Nephron (organoid): Measurements from ENCODE around the gene COQ10A.

Experiments
- H3K27ac Mint-ChIP-seq, 3 experiments: 2 replicates each; pipeline ENCODE4 v1.8.0; 2020; ENCODE audit warnings: mixed read lengths in 3 of 3, mild to moderate bottlenecking in 2 of 3, moderate library complexity in 1 of 3
- H3K27me3 Mint-ChIP-seq: 2 replicates; pipeline ENCODE4 v1.8.0; 2021; ENCODE audit warnings: low read depth, mild to moderate bottlenecking, moderate library complexity, mixed read lengths
- H3K36me3 Mint-ChIP-seq: 2 replicates; pipeline ENCODE4 v1.8.0; 2020; ENCODE audit warnings: low read depth, mixed read lengths
- H3K4me1 Mint-ChIP-seq: 2 replicates; pipeline ENCODE4 v1.8.0; 2020; ENCODE audit warnings: mixed read lengths
- H3K4me3 Mint-ChIP-seq, 3 experiments: 2 replicates each; pipeline ENCODE4 v1.8.0; 2020; ENCODE audit warnings: mild to moderate bottlenecking in 3 of 3, mixed read lengths in 3 of 3, moderate library complexity in 2 of 3
- H3K9me3 Mint-ChIP-seq: 2 replicates; pipeline ENCODE4 v1.8.0; 2020; ENCODE audit warnings: mixed read lengths
- TF ChIP-seq, protein P1 (sequence below), 3 experiments: fragments of 200-600 bp; sonication (generic); IDR thresholded peaks; one replicate each; pipeline ENCODE4 v1.5.0; 2021; ENCODE audit warnings: antibody characterized with exemption in 3 of 3; ENCODE audit not compliant: unreplicated experiment in 3 of 3

Gene COQ10A

GRCh38 chr12:56257071-56257470 is 9.7 kb upstream of the COQ10A start:
- H3K36me3 Mint-ChIP-seq, result peaks cover 36% of the 10 kb centered on the region
- peaks cover 2% of the 10 kb centered on the region for H3K9me3 Mint-ChIP-seq
- peak overlapping the region; percentile 81 to 94 (median 91) for H3K27ac Mint-ChIP-seq
- peaks cover 39% of the 10 kb centered on the region for H3K4me1 Mint-ChIP-seq
- TF ChIP-seq, protein P1, sequence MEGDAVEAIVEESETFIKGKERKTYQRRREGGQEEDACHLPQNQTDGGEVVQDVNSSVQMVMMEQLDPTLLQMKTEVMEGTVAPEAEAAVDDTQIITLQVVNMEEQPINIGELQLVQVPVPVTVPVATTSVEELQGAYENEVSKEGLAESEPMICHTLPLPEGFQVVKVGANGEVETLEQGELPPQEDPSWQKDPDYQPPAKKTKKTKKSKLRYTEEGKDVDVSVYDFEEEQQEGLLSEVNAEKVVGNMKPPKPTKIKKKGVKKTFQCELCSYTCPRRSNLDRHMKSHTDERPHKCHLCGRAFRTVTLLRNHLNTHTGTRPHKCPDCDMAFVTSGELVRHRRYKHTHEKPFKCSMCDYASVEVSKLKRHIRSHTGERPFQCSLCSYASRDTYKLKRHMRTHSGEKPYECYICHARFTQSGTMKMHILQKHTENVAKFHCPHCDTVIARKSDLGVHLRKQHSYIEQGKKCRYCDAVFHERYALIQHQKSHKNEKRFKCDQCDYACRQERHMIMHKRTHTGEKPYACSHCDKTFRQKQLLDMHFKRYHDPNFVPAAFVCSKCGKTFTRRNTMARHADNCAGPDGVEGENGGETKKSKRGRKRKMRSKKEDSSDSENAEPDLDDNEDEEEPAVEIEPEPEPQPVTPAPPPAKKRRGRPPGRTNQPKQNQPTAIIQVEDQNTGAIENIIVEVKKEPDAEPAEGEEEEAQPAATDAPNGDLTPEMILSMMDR (IDR thresholded peaks at IDR 0.05; ENCODE audit: unreplicated experiment in 3 of 3), result no peak
- peak overlapping the region; percentile 96 for H3K4me3 Mint-ChIP-seq
- no peaks in the 10 kb centered on the region for H3K27me3 Mint-ChIP-seq

- peaks cover 2% of the 10 kb centered on the region for H3K9me3 Mint-ChIP-seq
- peaks cover 31% of the 10 kb centered on the region for H3K36me3 Mint-ChIP-seq
- TF ChIP-seq, protein P1 (IDR thresholded peaks at IDR 0.05; ENCODE audit: unreplicated experiment in 3 of 3), result no peak
- peaks cover 40% of the 10 kb centered on the region for H3K4me1 Mint-ChIP-seq
- peak overlapping the region; percentile 96 for H3K4me3 Mint-ChIP-seq
- H3K27me3 Mint-ChIP-seq, result no peaks in the 10 kb centered on the region
- H3K27ac Mint-ChIP-seq, result peak overlapping the region; percentile 81 to 94 (median 91)
These were observed 9.2 kb upstream of the COQ10A start for GRCh38 chr12:56257491-56258067.

DNA sequence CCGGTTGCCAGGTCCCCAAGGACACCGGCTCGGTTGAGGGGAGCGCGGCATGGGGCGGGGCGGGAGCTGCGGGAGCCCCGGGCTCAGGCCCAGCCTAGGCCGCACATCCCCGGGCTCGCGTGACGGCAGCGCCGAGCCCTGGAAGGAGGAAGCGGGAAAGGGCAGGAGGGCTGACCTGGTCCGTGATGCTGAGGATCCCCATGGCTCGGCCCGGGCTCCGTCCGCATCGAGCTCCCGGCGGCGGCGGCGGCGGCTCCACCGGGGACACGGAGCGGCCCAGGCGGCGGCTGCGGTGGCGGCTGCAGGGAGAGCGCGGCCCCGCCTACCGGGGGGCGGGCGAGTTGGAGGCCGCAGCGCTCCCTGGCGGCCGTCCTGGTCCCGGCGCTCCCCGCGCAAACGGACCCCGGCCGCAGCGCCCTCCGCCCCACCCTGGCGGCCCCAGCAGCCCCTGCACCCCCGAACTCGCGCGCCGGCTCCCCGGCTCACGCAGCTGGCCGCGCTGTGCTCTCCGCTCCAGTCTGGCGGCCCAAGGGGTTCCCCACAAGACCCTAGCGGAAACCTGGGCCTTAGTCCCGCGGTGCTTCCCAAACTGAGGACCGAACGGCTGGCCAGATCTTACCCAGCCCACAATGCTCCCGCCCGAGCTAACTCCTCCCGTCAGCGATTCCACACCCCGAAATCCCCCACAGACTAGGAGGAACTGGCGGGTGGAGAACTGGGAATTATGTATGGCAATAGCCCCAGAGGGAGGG is 8.5 kb upstream of the COQ10A start, which contains the start of gene ANKRD52:
Gene ANKRD52 (minus strand): TSS at position 317 of the 752 bp plus-strand sequence. CDS start 115 bp downstream, at position 202.
- Mint-ChIP-seq H3K27me3 (no peaks in the 10 kb centered on the region), H3K4me1 (peaks cover 40% of the 10 kb centered on the region), H3K27ac (peak within 1 kb of the TSS; percentile 94 to 98 (median 95)), H3K36me3 (peaks cover 25% of the 10 kb centered on the region), H3K9me3 (peaks cover 2% of the 10 kb centered on the region), H3K4me3 (peak within 1 kb of the TSS; percentile 96)
- TF ChIP-seq, protein P1 (IDR thresholded peaks at IDR 0.05; ENCODE audit: unreplicated experiment in 3 of 3), result peak; percentile 68 to 90 (median 73)

GRCh38 chr12:56258820-56259183 is 7.9 kb upstream of the COQ10A start:
- peaks cover 40% of the 10 kb centered on the region for H3K4me1 Mint-ChIP-seq

DNA sequence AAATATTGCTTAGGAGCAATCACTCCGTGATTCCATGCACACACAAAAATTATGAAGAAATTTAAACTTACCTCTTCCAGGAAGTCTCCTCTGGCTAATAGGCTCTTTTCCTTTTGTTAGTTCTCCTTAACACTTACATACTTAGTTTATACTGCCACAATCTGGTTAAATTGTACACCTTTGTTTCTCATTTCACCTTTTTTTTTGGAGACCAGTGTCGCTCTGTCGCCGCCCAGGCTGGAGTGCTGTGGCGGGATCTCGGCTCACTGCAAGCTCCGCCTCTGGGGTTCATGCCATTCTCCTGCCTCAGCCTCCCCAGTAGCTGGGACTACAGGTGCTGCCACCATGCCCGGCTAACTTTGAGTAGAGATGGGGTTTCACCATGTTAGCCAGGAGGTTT is 6.4 kb upstream of the COQ10A start:
- no peaks in the 10 kb centered on the region for H3K27me3 Mint-ChIP-seq
- H3K36me3 Mint-ChIP-seq, result peaks cover 6% of the 10 kb centered on the region

More at GRCh38 chr12:56258820-56259183, 7.9 kb upstream of the COQ10A start:
- H3K9me3 Mint-ChIP-seq, result peaks cover 2% of the 10 kb centered on the region
- peak overlapping the region; percentile 94 to 98 (median 95) for H3K27ac Mint-ChIP-seq
- peak overlapping the region; percentile 88 to 89 (median 89) for H3K4me3 Mint-ChIP-seq
- H3K27me3 Mint-ChIP-seq, result no peaks in the 10 kb centered on the region
- peaks cover 19% of the 10 kb centered on the region for H3K36me3 Mint-ChIP-seq
- TF ChIP-seq, protein P1 (IDR thresholded peaks at IDR 0.05; ENCODE audit: unreplicated experiment in 3 of 3), result no peak

More for the DNA sequence above, 6.4 kb upstream of the COQ10A start:
- Mint-ChIP-seq H3K27ac (peak overlapping the region; percentile 23 to 43 (median 26)), H3K9me3 (peaks cover 2% of the 10 kb centered on the region), H3K4me1 (peaks cover 40% of the 10 kb centered on the region), H3K4me3 (peak overlapping the region; percentile 40 to 68 (median 61))
- TF ChIP-seq, protein P1 (IDR thresholded peaks at IDR 0.05; ENCODE audit: unreplicated experiment in 3 of 3), result no peak
